Activated CD4-positive, alpha-beta memory T cell treated with anti-CD3 and anti-CD28 coated beads, Interleukin-2, amount 10 ng/mL, durations not matched to agents 7 days and 5 days (primary cell): ENCODE data around the gene CTNNA2. TPM values are rescaled to one million over a fixed set of nuclear protein-coding genes. Genes with fewer than 3 reads are reported as not detected.

Source experiments
- CTCF ChIA-PET: fragments of 350-600 bp; sonication (Branson Sonifier 250); formaldehyde crosslinking; loops from one replicate; lab custom pipeline; 2021; ENCODE audit warnings: antibody characterized with exemption, inconsistent platforms; lab: Charles Lee
- POLR2A ChIA-PET: fragments of 350-600 bp; sonication (Branson Sonifier 250); formaldehyde crosslinking; loops from one replicate; lab custom pipeline; 2021; ENCODE audit warnings: antibody characterized with exemption; lab: Charles Lee
- DNase-seq: peaks from one replicate; pipeline ENCODE4 v3.0.0-alpha.2; 2020
- H3K27ac Mint-ChIP-seq: one replicate; pipeline ENCODE4 v1.8.0; 2021; ENCODE audit warnings: mild to moderate bottlenecking, mixed read lengths
- H3K27me3 Mint-ChIP-seq: one replicate; pipeline ENCODE4 v1.8.0; 2021; ENCODE audit warnings: mixed read lengths
- H3K36me3 Mint-ChIP-seq: one replicate; pipeline ENCODE4 v1.8.0; 2021; ENCODE audit warnings: low read depth, mixed read lengths
- H3K4me1 Mint-ChIP-seq: one replicate; pipeline ENCODE4 v1.8.0; 2021; ENCODE audit warnings: mixed read lengths
- H3K4me3 Mint-ChIP-seq: one replicate; pipeline ENCODE4 v1.8.0; 2021; ENCODE audit warnings: mild to moderate bottlenecking, mixed read lengths
- H3K9me3 Mint-ChIP-seq: one replicate; pipeline ENCODE4 v1.8.0; 2021; ENCODE audit warnings: mixed read lengths
- total RNA-seq, 2 experiments: library from RNA; stranded (reverse); gene quantifications; one replicate each; pipeline ENCODE4 v1.2.3, GENCODE V29; 2021

The CTNNA2 gene
- total RNA-seq, 2 experiments from 2014 or later: not detected

DNA sequence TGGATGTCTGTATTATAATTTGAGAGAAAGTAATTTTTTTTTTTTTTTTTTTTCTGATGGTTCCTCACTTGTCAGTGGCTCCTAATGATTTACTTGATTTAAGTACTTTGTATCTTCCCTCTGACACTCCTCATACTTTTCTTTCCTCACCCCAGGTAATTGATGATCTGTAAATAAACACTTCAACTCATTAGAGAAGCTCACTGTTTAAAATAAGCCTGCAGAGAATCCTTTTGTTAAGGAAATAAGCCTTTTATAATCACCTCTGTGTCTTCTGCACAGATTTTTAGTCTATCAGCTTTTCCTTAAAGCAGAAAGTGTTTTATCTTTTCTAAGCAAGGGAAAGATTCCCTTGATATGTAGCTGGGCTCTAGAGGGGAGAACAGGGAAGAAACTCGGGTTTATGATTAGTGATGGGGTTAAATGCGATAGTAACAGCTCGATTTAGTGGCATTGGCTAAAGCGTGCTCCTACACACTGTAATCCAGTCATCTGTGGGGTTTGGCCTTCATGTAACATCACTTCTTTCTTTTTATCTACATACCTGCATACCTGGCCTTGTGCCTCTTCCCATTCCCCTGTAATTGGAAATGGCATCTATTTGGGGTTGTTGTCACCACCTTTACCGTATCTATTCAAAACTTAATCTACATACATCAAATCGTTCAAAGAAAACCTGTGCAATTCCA, 851.8 kb downstream of the CTNNA2 start:
- ChIA-PET CTCF (no interaction called here), POLR2A (no interaction called here)
- Mint-ChIP-seq H3K4me1 (no peaks in the 10 kb centered on the region), H3K36me3 (no peaks in the 10 kb centered on the region), H3K27ac (no peak overlapping the region), H3K4me3 (no peak overlapping the region), H3K27me3 (no peaks in the 10 kb centered on the region), H3K9me3 (no peaks in the 10 kb centered on the region)
- no peak for DNase-seq

DNA sequence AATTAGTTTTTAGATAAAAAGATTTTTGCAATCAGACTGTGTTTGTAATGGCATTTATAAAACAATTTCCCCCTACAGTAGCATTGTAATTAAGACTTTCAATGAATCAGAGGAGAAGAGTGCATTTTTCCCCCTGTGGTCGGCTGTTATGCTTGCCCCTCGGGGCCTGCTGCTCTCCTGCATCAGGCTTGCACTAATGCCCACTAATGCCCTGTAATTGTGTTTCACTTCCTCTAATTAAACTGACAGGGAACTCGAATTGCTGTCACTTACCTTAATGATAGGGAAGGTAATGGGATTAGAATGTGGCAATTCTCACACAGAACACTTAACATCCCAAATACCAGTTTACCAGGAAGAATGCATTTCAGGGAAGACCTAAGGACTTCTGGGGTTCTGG, 852.9 kb downstream of the CTNNA2 start:
- DNase-seq: no peak
- H3K27ac Mint-ChIP-seq: no peak overlapping the region
- ChIA-PET POLR2A (no interaction called here), CTCF (no interaction called here)
- no peak overlapping the region for H3K4me3 Mint-ChIP-seq
- H3K36me3 Mint-ChIP-seq: no peaks in the 10 kb centered on the region
- H3K4me1 Mint-ChIP-seq: no peaks in the 10 kb centered on the region
- H3K9me3 Mint-ChIP-seq: no peaks in the 10 kb centered on the region
- H3K27me3 Mint-ChIP-seq: no peaks in the 10 kb centered on the region

DNA sequence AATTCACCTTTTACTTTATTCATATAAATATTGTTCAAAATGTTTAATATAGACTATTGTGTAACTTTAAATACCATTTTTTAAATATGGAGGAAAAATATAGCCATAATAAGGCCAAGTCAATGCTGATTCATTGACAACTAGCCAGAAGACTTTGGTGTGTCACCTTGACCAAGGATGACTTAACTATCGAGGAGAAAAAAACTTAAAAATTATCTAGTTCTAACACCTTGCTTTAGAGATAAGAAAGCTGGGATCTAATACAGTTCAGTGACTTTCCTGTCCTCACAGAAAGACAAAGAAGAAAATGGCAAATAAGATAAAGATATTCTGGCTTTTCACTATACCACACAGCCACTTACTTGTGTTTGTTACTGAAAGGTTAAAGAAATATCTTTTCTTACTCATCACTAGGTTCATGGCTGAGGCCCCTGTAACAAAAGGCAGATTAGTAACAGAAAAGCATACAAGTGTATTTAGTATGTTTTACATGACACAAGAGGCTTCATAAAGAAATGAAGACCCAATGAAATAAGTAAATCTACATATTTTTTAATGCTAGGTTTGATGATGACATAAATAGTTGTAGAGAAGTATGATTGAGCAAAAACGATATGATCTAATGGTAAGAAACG, 857.6 kb downstream of the CTNNA2 start:
- Mint-ChIP-seq H3K4me3 (no peak overlapping the region), H3K27ac (no peak overlapping the region), H3K9me3 (peaks cover 4% of the 10 kb centered on the region), H3K4me1 (no peaks in the 10 kb centered on the region), H3K27me3 (no peaks in the 10 kb centered on the region), H3K36me3 (no peaks in the 10 kb centered on the region)
- no peak for DNase-seq
- CTCF ChIA-PET: no interaction called here
- POLR2A ChIA-PET: no interaction called here

DNA sequence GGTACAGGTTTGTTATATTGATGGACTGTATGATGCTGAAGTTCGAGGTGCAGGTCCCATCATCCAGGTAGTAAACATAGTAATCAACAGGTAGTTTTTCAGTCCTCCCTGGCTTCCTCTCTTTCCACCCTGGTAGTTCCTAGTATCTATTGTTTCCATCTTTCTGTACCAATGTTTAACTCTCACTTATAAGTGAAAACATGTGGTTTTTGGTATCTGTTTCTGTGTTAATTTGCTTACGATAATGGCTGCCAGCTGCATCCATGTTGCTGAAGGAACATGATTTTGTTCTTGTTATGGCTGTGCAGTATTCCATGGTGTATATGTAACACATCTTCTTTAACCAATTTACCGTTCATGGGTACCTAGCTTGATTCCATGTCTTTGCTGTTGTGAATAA, 861.3 kb downstream of the CTNNA2 start:
- Mint-ChIP-seq H3K4me1 (no peaks in the 10 kb centered on the region), H3K27me3 (no peaks in the 10 kb centered on the region), H3K36me3 (no peaks in the 10 kb centered on the region), H3K27ac (no peak overlapping the region), H3K4me3 (no peak overlapping the region), H3K9me3 (peaks cover 4% of the 10 kb centered on the region)
- no peak for DNase-seq
- POLR2A ChIA-PET: no interaction called here
- CTCF ChIA-PET: no interaction called here

DNA sequence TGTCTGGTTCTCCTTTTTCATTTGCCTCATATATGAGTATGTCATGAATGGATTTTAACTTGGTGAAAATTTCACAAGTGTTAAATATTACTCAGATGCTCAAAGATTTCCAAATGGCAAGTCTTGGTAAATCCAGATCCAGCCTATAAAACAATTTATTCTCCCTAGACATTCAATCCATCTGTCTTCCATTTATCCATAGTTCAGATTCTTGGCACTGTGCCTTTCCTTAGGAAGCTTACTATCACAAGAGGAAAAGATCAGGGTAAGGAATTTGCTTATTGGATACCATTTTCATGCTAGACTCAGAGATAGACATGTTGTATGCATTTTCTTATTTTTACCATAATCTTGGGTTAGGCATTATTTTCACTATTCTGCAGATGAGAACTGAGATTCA, 864.2 kb downstream of the CTNNA2 start:
- H3K9me3 Mint-ChIP-seq: peaks cover 2% of the 10 kb centered on the region
- H3K4me1 Mint-ChIP-seq: no peaks in the 10 kb centered on the region
- POLR2A ChIA-PET: no interaction called here
- CTCF ChIA-PET: no interaction called here
- no peaks in the 10 kb centered on the region for H3K36me3 Mint-ChIP-seq
- H3K27me3 Mint-ChIP-seq: no peaks in the 10 kb centered on the region
- H3K4me3 Mint-ChIP-seq: no peak overlapping the region
- DNase-seq: no peak
- H3K27ac Mint-ChIP-seq: no peak overlapping the region

DNA sequence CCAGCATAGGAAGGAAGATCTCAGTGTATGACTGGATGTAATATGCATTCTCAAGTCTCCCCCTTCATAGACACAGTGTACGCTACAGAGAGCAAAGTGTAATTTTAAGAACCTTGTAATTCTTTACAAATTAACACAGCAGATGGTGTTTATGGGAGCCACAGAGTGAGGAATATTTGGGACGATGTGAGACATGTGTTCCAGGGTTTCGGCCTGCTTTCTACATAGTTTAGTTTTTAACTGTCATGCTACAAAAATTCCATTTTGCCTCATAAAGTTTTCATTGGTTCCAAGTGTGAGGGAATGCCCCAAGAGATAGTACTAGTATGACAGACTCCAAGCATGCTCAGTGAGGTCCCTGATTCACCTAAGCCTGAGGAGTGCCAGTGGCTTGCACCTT, 867.9 kb downstream of the CTNNA2 start:
- H3K27ac Mint-ChIP-seq: no peak overlapping the region
- no peak for DNase-seq
- POLR2A ChIA-PET: no interaction called here
- CTCF ChIA-PET: no interaction called here
- no peaks in the 10 kb centered on the region for H3K36me3 Mint-ChIP-seq
- peaks cover 2% of the 10 kb centered on the region for H3K9me3 Mint-ChIP-seq
- no peaks in the 10 kb centered on the region for H3K27me3 Mint-ChIP-seq
- H3K4me3 Mint-ChIP-seq: no peak overlapping the region
- H3K4me1 Mint-ChIP-seq: no peaks in the 10 kb centered on the region

DNA sequence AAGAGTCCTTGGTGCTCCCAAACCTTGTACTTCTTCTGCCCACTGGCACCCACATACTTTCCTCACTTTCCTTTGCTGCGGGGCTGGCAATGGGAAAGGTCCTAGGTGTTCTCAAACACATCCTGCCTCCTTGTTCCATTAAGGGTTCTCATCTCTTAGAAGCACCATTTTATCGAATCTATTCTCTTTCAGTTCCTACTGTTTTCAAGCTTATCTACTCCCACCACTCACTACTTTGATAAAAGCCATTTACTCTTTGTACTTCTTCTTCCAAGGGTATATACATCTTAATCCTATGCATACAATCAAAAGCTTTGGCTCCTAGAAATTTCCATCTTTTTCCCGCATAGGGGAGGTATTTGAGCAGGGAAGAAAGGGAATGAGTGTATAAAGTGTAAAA, 868.8 kb downstream of the CTNNA2 start:
- H3K9me3 Mint-ChIP-seq: peaks cover 2% of the 10 kb centered on the region
- H3K4me1 Mint-ChIP-seq: no peaks in the 10 kb centered on the region
- POLR2A ChIA-PET: no interaction called here
- no peaks in the 10 kb centered on the region for H3K36me3 Mint-ChIP-seq
- DNase-seq: no peak
- H3K27me3 Mint-ChIP-seq: no peaks in the 10 kb centered on the region
- H3K27ac Mint-ChIP-seq: no peak overlapping the region
- H3K4me3 Mint-ChIP-seq: no peak overlapping the region
- CTCF ChIA-PET: no interaction called here

DNA sequence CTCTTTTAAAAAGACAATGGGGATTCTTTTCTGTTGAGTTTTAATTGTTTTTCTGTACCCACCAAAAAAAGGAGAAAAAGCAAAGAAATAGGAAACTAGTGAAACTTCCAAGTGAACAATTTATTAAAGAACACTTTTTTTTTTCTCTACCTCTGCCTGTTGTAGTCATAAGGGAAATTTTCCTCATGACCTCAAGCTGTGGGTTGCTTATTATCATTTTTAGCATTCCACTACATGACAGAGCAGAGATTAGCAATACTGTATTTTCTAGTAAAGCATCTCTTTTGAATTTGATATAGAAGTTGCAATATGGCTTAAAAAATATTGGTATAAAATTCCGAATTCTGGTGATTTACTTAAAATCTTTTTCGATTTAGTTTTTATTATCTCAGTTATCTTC, 879.6 kb downstream of the CTNNA2 start:
- POLR2A ChIA-PET: no interaction called here
- CTCF ChIA-PET: no interaction called here

DNA sequence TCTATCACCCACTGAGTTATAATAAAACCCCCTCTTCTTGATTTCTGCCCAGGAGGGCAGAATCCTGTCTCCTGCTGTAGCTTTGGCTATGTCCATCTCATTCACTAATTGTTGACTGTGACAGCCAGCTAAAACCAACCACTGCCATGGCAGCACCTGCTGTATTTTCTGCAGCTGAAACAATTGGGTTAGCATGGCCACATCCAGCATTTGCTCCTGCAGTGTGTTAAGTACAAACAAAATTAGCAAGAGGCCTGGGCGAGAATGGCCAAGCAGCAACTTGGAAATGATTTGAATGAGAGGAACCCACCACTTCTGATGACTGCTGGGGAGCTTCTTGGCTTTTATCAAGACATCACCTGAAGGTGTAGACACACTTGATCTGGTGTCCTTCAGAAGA, 881.1 kb downstream of the CTNNA2 start:
- Mint-ChIP-seq H3K4me3 (no peak overlapping the region), H3K27ac (no peak overlapping the region), H3K36me3 (no peaks in the 10 kb centered on the region), H3K4me1 (no peaks in the 10 kb centered on the region), H3K27me3 (no peaks in the 10 kb centered on the region), H3K9me3 (peaks cover 5% of the 10 kb centered on the region)
- ChIA-PET CTCF (no interaction called here), POLR2A (no interaction called here)
- DNase-seq: no peak

More for the DNA sequence above, 879.6 kb downstream of the CTNNA2 start:
- no peak for DNase-seq
- peaks cover under 1% of the 10 kb centered on the region for H3K9me3 Mint-ChIP-seq
- no peak overlapping the region for H3K27ac Mint-ChIP-seq
- no peaks in the 10 kb centered on the region for H3K36me3 Mint-ChIP-seq
- no peaks in the 10 kb centered on the region for H3K27me3 Mint-ChIP-seq
- H3K4me3 Mint-ChIP-seq: no peak overlapping the region
- H3K4me1 Mint-ChIP-seq: no peaks in the 10 kb centered on the region

DNA sequence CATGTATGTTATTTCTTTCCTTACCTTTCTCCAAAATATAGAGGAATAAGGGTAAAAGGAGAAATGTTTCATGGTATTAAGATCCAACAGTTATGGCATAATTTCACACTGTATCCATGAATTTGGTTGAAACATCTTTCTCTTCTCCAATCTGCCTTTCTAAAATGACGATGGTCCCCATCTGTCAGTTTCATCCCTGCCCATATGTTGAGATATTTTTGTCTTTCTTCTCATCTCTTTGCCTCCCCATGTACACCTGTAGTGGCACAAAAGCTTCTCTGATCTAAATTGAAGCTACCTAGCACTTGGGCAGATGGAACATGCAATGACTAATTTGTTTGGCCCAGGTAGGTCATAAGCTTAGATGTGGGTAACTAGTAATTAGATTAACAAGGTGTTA, 882.4 kb downstream of the CTNNA2 start:
- Mint-ChIP-seq H3K27me3 (no peaks in the 10 kb centered on the region), H3K9me3 (peaks cover 11% of the 10 kb centered on the region), H3K4me3 (no peak overlapping the region), H3K4me1 (no peaks in the 10 kb centered on the region), H3K27ac (no peak overlapping the region), H3K36me3 (no peaks in the 10 kb centered on the region)
- no peak for DNase-seq
- ChIA-PET POLR2A (no interaction called here), CTCF (no interaction called here)

DNA sequence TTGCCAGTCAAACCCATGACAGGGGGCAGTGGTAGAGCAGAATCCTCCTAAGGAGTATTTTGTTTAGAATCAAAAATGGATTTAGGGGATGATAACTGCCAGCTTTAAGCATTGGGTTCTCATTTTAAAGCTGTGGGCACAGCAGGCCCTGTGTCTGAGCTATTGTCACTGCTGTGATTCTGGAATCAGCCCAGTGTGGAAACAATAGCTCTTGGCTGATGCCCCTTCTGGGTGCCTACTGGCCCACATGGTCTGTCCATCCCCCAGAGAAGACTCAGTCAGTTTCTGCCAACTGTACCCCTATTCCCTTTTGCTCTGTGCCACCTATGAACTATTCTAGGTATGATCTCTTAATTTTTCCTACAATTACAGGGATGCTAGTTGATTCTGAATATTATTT, 883.4 kb downstream of the CTNNA2 start:
- POLR2A ChIA-PET: no interaction called here
- Mint-ChIP-seq H3K9me3 (peaks cover 11% of the 10 kb centered on the region), H3K4me1 (no peaks in the 10 kb centered on the region), H3K27ac (no peak overlapping the region), H3K27me3 (no peaks in the 10 kb centered on the region), H3K36me3 (no peaks in the 10 kb centered on the region), H3K4me3 (no peak overlapping the region)
- no peak for DNase-seq
- CTCF ChIA-PET: no interaction called here

DNA sequence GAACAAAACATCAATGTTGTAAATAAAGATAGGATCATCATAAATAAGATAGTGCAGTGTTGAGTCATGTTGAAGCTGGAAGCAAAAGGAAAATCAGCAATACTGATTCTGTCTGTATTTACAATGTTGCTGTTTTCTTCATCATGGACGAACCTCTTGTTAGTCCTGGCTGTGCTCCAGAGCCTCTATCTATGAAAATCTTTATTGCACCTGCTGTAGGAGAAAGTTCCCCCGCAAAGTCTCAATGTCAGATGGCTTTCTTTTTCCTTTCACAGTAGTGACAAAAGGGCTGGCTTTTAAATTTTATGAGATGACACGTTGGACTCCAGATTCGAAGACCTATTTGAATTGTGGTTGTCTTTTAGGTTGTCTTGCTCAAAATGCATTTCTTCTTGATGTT, 890.2 kb downstream of the CTNNA2 start:
- no peak for DNase-seq
- H3K4me3 Mint-ChIP-seq: no peak overlapping the region
- no peaks in the 10 kb centered on the region for H3K4me1 Mint-ChIP-seq
- POLR2A ChIA-PET: no interaction called here
- CTCF ChIA-PET: no interaction called here
- no peak overlapping the region for H3K27ac Mint-ChIP-seq
- H3K36me3 Mint-ChIP-seq: no peaks in the 10 kb centered on the region
- H3K9me3 Mint-ChIP-seq: peaks cover 5% of the 10 kb centered on the region
- H3K27me3 Mint-ChIP-seq: no peaks in the 10 kb centered on the region

DNA sequence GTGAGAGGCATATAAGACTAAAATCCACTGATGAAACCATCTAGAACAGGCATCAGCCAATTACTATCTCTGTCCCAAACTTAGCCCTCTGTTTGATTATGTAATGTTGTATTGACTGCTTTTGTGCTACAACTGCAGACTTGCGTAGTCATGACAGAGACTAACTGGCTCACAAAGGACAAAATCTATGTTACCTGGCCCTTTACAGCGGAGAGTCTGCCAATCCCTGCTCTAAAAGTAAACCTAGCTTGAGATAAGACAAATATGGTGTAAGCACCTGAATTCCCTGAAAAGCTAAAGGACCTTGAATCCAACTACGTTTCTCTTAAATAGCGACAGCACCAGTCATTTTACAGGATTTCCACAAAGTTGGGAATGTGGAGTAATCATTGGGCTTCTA, 894.5 kb downstream of the CTNNA2 start:
- ChIA-PET CTCF (no interaction called here), POLR2A (no interaction called here)
- Mint-ChIP-seq H3K4me3 (no peak overlapping the region), H3K27me3 (no peaks in the 10 kb centered on the region), H3K9me3 (no peaks in the 10 kb centered on the region), H3K4me1 (no peaks in the 10 kb centered on the region), H3K36me3 (no peaks in the 10 kb centered on the region), H3K27ac (no peak overlapping the region)
- DNase-seq: no peak

DNA sequence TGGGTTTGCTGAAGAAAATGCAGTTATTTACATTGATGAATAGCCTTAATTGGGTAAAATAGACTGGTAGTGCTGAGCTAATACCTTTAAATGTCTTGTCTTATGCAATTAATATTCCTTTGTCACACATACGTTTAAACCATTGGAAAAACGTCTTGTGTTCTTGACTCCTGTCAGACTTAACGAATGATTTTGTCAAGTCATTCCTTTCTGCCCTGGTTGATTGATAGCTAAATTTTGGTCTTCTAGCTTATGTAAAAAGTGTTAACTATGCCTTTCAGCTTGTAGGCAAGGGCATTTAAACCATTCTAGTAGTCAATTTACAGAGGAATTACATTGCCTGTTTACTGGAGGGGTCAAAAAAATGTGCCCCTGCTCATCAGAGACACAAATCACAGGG, 897.5 kb downstream of the CTNNA2 start:
- ChIA-PET CTCF (no interaction called here), POLR2A (no interaction called here)
- no peaks in the 10 kb centered on the region for H3K36me3 Mint-ChIP-seq
- no peak overlapping the region for H3K4me3 Mint-ChIP-seq
- no peak overlapping the region for H3K27ac Mint-ChIP-seq
- no peak for DNase-seq
- peaks cover 8% of the 10 kb centered on the region for H3K9me3 Mint-ChIP-seq
- H3K27me3 Mint-ChIP-seq: no peaks in the 10 kb centered on the region
- H3K4me1 Mint-ChIP-seq: no peaks in the 10 kb centered on the region
